Measurements from ENCODE around the gene ADAMTS19.

Gene ADAMTS19

GRCh38 chr5:129766798-129767197 lies 306.7 kb downstream of the ADAMTS19 start:
- no peak for DNase-seq (ENCODE audit: low spot score)

- peak; percentile 94 for DNase-seq (ENCODE audit: low spot score)
Measured at GRCh38 chr5:129767927-129768380, 307.9 kb downstream of the ADAMTS19 start.

DNA sequence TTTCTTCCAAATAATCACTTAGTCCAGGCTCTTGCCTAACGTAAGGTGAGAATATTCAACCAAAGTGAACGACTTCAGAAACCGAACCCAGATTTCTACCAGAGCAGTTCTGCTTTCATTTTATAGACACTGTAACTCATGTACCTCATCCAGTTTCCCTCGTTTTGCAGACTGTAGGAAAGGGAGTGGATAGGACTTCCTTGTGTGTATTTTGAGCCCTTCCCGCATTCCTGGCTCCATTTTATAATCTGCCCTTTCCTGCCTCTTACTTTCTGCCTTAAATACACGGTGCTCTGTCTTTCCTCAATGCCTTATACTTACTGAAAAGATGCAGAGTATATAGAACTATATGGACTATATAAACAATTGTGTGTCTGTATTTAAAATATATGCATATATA lies 308.6 kb downstream of the ADAMTS19 start:
- DNase-seq (ENCODE audit: low spot score) = no peak

- DNase-seq (ENCODE audit: low spot score) = no peak
Measured at GRCh38 chr5:129770024-129770820, 310.1 kb downstream of the ADAMTS19 start.

GRCh38 chr5:129771058-129771838 lies 311.1 kb downstream of the ADAMTS19 start:
- DNase-seq (ENCODE audit: low spot score) = peak; percentile 89

DNA sequence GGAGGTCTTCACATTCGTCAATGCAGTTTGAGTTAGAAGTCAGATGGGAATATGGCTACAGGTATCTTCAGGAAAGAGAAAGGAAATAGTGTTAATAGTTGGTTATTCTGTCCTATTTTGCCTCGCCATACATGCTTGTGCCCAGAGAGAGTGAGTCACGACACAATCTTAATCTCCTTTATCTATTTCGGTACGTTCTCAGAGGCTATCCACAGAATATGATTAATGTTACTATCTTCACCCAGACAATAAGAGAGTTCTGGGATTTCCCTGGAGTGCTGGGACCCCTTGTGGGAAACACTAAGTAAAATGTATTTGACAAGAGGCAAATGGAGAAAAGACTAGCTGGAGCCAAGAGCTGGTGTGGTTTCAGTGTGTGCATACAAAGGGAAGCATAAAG lies 313.3 kb downstream of the ADAMTS19 start:
- no peak for DNase-seq (ENCODE audit: low spot score)

DNA sequence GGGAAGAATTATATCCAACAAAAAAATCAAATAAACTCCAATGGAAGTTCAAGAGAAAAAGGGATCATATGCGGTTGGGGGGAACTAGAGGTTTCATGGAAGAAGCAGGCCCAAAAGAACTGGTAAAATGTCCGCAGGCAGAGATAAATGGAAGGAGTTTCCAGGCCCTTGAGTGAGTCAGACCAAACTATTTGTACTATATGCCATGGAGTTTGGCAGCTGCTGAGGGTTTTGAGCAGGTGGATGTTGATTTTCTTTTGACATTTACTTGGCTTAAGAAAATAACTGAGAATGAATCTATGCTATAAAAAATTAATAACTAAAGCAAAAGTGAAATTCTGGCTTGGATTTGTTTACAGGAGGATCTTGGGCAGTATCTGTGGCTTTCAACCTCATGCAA lies 321.5 kb downstream of the ADAMTS19 start:
- no peak for DNase-seq (ENCODE audit: low spot score)

Measured in Ammon's horn (tissue), 1 donor.